WTC11 (cell line): ENCODE results near the gene AKAP6. TPM values are rescaled to one million over a fixed set of nuclear protein-coding genes. Genes with fewer than 3 reads are reported as not detected.

Source experiments
- ATAC-seq: fragments of 200-7000 bp; cut with Tn5 transposase; 2 replicates; pipeline ENCODE4 v1.10.0; 2021; ENCODE audit warnings: mild to moderate bottlenecking, moderate library complexity
- CTCF ChIA-PET: fragments of 300-600 bp; sonication (Branson Sonifier 250); formaldehyde crosslinking; loops from one replicate; lab custom pipeline; 2021; ENCODE audit warnings: antibody characterized with exemption; lab: Charles Lee
- POLR2A ChIA-PET: fragments of 350-600 bp; sonication (Branson Sonifier 250); formaldehyde crosslinking; loops from one replicate; lab custom pipeline; 2021; ENCODE audit warnings: antibody characterized with exemption; lab: Charles Lee
- DNase-seq: peaks from one replicate; pipeline ENCODE4 v3.0.0; 2021; ENCODE audit warnings: low spot score
- H3K27ac Mint-ChIP-seq: 2 replicates; pipeline ENCODE4 v1.8.0; 2021; ENCODE audit warnings: mixed read lengths
- H3K27me3 Mint-ChIP-seq: 2 replicates; pipeline ENCODE4 v1.8.0; 2021; ENCODE audit warnings: low read depth, mild to moderate bottlenecking, moderate library complexity, mixed read lengths
- H3K36me3 Mint-ChIP-seq: 2 replicates; pipeline ENCODE4 v1.8.0; 2021; ENCODE audit warnings: mixed read lengths
- H3K4me1 Mint-ChIP-seq: 2 replicates; pipeline ENCODE4 v1.8.0; 2022; ENCODE audit warnings: mixed read lengths
- H3K4me3 Mint-ChIP-seq: 2 replicates; pipeline ENCODE4 v1.8.0; 2021; ENCODE audit warnings: mild to moderate bottlenecking, moderate library complexity, mixed read lengths
- H3K9me3 Mint-ChIP-seq: 2 replicates; pipeline ENCODE4 v1.8.0; 2021; ENCODE audit warnings: mixed read lengths
- CBFB ChIP-seq: sonication (generic); formaldehyde crosslinking; IDR thresholded peaks from 2 replicates; pipeline ENCODE4 v1.8.1; 2022; ENCODE audit warnings: mild to moderate bottlenecking, low read depth, missing genetic modification reagents
- ERG ChIP-seq: fragments of 250-450 bp; sonication (Bioruptor Pico); IDR thresholded peaks from 2 replicates; pipeline ENCODE4 v1.8.0; 2021; ENCODE audit warnings: mild to moderate bottlenecking
- HMGA2 ChIP-seq: fragments of 250-450 bp; sonication (Bioruptor Pico); IDR thresholded peaks from 2 replicates; pipeline ENCODE4 v1.4.0; 2021; ENCODE audit warnings: mild to moderate bottlenecking, moderate library complexity
- HMGXB4 ChIP-seq: sonication (generic); formaldehyde crosslinking; IDR thresholded peaks from 2 replicates; pipeline ENCODE4 v1.8.1; 2023; ENCODE audit warnings: mild to moderate bottlenecking, moderate library complexity, missing genetic modification reagents
- KAT7 ChIP-seq: sonication (generic); formaldehyde crosslinking; IDR thresholded peaks from 2 replicates; pipeline ENCODE4 v1.8.1; 2023; ENCODE audit warnings: missing genetic modification reagents, mild to moderate bottlenecking, borderline replicate concordance
- MYBL2 ChIP-seq: sonication (generic); formaldehyde crosslinking; IDR thresholded peaks from 2 replicates; pipeline ENCODE4 v1.8.1; 2023; ENCODE audit warnings: mild to moderate bottlenecking, moderate library complexity, missing genetic modification reagents
- RELA ChIP-seq: sonication (generic); formaldehyde crosslinking; IDR thresholded peaks from 2 replicates; pipeline ENCODE4 v1.8.1; 2022; ENCODE audit warnings: missing genetic modification reagents, mild to moderate bottlenecking, borderline replicate concordance
- TCF7 ChIP-seq: sonication (generic); formaldehyde crosslinking; IDR thresholded peaks from 2 replicates; pipeline ENCODE4 v1.8.0; 2022; ENCODE audit warnings: mild to moderate bottlenecking, low read depth, missing genetic modification reagents, moderate library complexity
- TP53 ChIP-seq: sonication (generic); formaldehyde crosslinking; IDR thresholded peaks from 2 replicates; pipeline ENCODE4 v1.8.1; 2023; ENCODE audit warnings: mild to moderate bottlenecking, missing genetic modification reagents
- total RNA-seq: library from RNA; stranded (reverse); gene quantifications from 3 replicates; pipeline ENCODE4 v1.2.3, GENCODE V29; 2021
- TF ChIP-seq, protein P1 (sequence below): sonication (generic); formaldehyde crosslinking; IDR thresholded peaks from 2 replicates; pipeline ENCODE4 v1.8.0; 2022; ENCODE audit warnings: mild to moderate bottlenecking, missing genetic modification reagents
- TF ChIP-seq, protein P2 (sequence below): sonication (generic); formaldehyde crosslinking; IDR thresholded peaks from 2 replicates; pipeline ENCODE4 v1.8.0; 2023; ENCODE audit warnings: missing genetic modification reagents, mild to moderate bottlenecking, borderline replicate concordance
- TF ChIP-seq, protein P3 (sequence below): sonication (generic); formaldehyde crosslinking; IDR thresholded peaks from 2 replicates; pipeline ENCODE4 v1.8.0; 2023; ENCODE audit warnings: mild to moderate bottlenecking, missing genetic modification reagents
- TF ChIP-seq, protein P4 (sequence below): sonication (generic); formaldehyde crosslinking; IDR thresholded peaks from 2 replicates; pipeline ENCODE4 v1.8.0; 2022; ENCODE audit warnings: mild to moderate bottlenecking, missing genetic modification reagents

The AKAP6 gene
- total RNA-seq, 1 experiment from 2014 or later, result 0.63 TPM

DNA sequence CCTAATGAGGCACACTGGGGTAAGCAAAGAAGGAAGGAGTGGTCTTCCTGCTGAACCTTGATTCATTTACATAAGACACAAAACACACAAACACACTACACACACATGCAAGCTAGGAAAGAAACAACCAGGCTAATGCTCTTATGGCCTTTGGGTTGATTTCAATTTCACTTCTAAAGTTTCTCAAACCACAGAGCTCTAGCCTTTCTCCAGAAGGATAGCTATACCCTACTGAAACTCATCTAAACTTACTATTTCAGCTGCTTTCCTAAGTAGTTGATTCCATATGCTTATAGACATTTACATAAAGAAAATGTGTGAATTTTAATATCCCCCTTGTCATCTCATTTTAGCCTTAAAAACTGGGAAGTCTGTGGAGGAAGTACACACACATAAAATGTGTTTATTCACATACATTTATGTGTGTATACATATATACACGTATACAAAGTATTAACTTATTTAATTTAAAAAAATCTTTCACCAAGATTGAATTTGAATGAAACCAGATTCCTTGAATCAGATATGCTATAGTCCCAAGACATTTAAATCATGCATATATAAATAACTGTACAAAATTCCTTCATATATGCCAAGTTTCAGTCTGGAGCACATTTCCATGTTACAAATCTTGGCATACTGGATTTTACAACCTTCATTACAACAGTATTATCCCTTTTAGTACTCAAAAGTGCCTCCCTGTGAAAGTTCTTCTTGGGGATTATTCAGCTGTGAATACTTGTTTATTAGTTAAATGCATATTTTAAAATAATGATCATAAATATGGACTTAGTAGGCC lies 377.8 kb downstream of the AKAP6 start:
- no peaks in the 10 kb centered on the region; the same call in 1 of the 2 replicates for H3K36me3 Mint-ChIP-seq
- CTCF ChIA-PET, result no interaction called here

DNA sequence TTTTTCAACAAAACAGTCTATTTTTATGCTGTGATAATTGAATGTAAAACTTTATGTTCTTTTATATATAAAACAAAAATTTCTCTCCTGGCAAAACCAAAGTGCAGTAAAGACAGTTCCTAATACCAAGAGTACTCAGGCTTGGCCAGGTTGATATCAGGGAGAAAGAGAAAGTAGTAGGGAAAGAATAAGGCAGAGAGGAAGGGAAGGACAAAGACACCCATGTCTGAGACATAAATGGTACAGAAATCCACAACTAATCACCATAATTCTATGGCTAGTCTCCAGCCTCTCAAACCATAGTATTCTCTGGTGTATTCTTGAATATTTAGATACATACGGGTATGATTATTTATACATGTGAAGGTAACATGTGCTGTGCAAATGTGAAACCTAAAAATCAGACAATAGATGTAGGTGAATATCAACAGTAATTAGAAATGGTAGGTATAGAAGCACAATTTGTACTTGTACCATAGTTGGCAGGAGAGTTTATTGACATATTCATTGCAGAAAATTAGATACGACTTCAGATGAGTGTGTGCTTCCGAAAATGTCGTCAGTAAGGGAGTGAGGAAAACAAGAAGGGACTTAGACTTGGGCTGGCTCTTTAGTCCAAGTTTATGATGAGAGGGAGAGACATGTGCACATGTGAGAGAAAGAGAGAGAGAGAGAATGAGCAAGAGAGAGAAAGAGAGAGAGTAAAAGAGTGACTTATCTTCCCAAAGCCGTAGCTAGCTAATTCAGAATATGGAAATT lies 378.8 kb downstream of the AKAP6 start:
- H3K36me3 Mint-ChIP-seq, result no peaks in the 10 kb centered on the region; the same call in 1 of the 2 replicates
- H3K4me1 Mint-ChIP-seq, result peaks cover 15% of the 10 kb centered on the region
- H3K9me3 Mint-ChIP-seq, result peaks cover 8% of the 10 kb centered on the region
- no peaks in the 10 kb centered on the region for H3K27me3 Mint-ChIP-seq
- no peak for DNase-seq
- H3K4me3 Mint-ChIP-seq, result no peak overlapping the region
- no peak overlapping the region for H3K27ac Mint-ChIP-seq
- TF ChIP-seq, protein P1, sequence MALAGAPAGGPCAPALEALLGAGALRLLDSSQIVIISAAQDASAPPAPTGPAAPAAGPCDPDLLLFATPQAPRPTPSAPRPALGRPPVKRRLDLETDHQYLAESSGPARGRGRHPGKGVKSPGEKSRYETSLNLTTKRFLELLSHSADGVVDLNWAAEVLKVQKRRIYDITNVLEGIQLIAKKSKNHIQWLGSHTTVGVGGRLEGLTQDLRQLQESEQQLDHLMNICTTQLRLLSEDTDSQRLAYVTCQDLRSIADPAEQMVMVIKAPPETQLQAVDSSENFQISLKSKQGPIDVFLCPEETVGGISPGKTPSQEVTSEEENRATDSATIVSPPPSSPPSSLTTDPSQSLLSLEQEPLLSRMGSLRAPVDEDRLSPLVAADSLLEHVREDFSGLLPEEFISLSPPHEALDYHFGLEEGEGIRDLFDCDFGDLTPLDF (CRISPR knock-in tag), result no peak
- CTCF ChIA-PET, result interaction anchor here (0.6 kb wide), 1 partner anchor 105 kb away, joined by 3 read pairs; no protein-coding TSS in a partner anchor
- POLR2A ChIA-PET, result no interaction called here
- no peak for ATAC-seq

More for the DNA sequence above, 377.8 kb downstream of the AKAP6 start:
- Mint-ChIP-seq H3K27ac (no peak overlapping the region), H3K9me3 (peaks cover 8% of the 10 kb centered on the region), H3K4me1 (peaks cover 21% of the 10 kb centered on the region), H3K4me3 (no peak overlapping the region), H3K27me3 (no peaks in the 10 kb centered on the region)
- ATAC-seq (no peak), DNase-seq (no peak)
- POLR2A ChIA-PET, result no interaction called here
- TF ChIP-seq, protein P2, sequence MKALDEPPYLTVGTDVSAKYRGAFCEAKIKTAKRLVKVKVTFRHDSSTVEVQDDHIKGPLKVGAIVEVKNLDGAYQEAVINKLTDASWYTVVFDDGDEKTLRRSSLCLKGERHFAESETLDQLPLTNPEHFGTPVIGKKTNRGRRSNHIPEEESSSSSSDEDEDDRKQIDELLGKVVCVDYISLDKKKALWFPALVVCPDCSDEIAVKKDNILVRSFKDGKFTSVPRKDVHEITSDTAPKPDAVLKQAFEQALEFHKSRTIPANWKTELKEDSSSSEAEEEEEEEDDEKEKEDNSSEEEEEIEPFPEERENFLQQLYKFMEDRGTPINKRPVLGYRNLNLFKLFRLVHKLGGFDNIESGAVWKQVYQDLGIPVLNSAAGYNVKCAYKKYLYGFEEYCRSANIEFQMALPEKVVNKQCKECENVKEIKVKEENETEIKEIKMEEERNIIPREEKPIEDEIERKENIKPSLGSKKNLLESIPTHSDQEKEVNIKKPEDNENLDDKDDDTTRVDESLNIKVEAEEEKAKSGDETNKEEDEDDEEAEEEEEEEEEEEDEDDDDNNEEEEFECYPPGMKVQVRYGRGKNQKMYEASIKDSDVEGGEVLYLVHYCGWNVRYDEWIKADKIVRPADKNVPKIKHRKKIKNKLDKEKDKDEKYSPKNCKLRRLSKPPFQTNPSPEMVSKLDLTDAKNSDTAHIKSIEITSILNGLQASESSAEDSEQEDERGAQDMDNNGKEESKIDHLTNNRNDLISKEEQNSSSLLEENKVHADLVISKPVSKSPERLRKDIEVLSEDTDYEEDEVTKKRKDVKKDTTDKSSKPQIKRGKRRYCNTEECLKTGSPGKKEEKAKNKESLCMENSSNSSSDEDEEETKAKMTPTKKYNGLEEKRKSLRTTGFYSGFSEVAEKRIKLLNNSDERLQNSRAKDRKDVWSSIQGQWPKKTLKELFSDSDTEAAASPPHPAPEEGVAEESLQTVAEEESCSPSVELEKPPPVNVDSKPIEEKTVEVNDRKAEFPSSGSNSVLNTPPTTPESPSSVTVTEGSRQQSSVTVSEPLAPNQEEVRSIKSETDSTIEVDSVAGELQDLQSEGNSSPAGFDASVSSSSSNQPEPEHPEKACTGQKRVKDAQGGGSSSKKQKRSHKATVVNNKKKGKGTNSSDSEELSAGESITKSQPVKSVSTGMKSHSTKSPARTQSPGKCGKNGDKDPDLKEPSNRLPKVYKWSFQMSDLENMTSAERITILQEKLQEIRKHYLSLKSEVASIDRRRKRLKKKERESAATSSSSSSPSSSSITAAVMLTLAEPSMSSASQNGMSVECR (CRISPR knock-in tag), result no peak
- no peak for TF ChIP-seq ERG (CRISPR knock-in tag)

DNA sequence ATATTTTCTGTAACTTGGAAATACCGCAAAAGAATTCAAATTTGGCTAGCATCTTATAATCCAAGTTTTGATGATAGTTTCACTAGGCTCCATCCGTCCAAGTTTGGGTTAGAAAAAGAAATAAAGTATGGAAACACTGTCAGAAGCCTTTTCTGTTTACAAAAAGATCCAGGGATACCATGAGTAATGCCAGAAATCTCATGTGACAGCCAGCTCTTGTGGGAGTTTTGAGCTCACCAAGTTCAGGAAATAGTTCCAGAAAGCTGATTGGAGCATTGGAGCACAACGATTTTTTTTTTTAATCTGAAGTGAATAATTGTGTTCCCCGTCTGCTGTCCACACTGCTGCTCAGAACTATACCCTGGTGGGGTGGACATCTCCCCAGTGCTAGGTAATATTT lies 379.9 kb downstream of the AKAP6 start:
- no peak for DNase-seq
- TF ChIP-seq RELA (CRISPR knock-in tag) (no peak), TCF7 (no peak), CBFB (no peak), KAT7 (no peak), HMGA2 (no peak), MYBL2 (CRISPR knock-in tag) (no peak), HMGXB4 (no peak), TP53 (CRISPR knock-in tag) (no peak)
- TF ChIP-seq, protein P3, sequence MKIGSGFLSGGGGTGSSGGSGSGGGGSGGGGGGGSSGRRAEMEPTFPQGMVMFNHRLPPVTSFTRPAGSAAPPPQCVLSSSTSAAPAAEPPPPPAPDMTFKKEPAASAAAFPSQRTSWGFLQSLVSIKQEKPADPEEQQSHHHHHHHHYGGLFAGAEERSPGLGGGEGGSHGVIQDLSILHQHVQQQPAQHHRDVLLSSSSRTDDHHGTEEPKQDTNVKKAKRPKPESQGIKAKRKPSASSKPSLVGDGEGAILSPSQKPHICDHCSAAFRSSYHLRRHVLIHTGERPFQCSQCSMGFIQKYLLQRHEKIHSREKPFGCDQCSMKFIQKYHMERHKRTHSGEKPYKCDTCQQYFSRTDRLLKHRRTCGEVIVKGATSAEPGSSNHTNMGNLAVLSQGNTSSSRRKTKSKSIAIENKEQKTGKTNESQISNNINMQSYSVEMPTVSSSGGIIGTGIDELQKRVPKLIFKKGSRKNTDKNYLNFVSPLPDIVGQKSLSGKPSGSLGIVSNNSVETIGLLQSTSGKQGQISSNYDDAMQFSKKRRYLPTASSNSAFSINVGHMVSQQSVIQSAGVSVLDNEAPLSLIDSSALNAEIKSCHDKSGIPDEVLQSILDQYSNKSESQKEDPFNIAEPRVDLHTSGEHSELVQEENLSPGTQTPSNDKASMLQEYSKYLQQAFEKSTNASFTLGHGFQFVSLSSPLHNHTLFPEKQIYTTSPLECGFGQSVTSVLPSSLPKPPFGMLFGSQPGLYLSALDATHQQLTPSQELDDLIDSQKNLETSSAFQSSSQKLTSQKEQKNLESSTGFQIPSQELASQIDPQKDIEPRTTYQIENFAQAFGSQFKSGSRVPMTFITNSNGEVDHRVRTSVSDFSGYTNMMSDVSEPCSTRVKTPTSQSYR (CRISPR knock-in tag), result no peak
- TF ChIP-seq, protein P4, sequence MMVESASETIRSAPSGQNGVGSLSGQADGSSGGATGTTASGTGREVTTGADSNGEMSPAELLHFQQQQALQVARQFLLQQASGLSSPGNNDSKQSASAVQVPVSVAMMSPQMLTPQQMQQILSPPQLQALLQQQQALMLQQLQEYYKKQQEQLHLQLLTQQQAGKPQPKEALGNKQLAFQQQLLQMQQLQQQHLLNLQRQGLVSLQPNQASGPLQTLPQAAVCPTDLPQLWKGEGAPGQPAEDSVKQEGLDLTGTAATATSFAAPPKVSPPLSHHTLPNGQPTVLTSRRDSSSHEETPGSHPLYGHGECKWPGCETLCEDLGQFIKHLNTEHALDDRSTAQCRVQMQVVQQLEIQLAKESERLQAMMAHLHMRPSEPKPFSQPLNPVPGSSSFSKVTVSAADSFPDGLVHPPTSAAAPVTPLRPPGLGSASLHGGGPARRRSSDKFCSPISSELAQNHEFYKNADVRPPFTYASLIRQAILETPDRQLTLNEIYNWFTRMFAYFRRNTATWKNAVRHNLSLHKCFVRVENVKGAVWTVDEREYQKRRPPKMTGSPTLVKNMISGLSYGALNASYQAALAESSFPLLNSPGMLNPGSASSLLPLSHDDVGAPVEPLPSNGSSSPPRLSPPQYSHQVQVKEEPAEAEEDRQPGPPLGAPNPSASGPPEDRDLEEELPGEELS, result no peak
- TF ChIP-seq, protein P1 (CRISPR knock-in tag), result no peak

More for the DNA sequence above, 379.9 kb downstream of the AKAP6 start:
- no peaks in the 10 kb centered on the region for H3K27me3 Mint-ChIP-seq
- H3K36me3 Mint-ChIP-seq, result no peaks in the 10 kb centered on the region; the same call in 1 of the 2 replicates
- no peak overlapping the region for H3K27ac Mint-ChIP-seq
- ChIA-PET POLR2A (no interaction called here), CTCF (interaction anchor here (0.6 kb wide), 1 partner anchor 106 kb away, joined by 3 read pairs; no protein-coding TSS in a partner anchor)
- H3K9me3 Mint-ChIP-seq, result peaks cover 8% of the 10 kb centered on the region
- peaks cover 10% of the 10 kb centered on the region for H3K4me1 Mint-ChIP-seq
- ATAC-seq, result no peak
- H3K4me3 Mint-ChIP-seq, result no peak overlapping the region
